GM18519 (cell line): ENCODE measurements around the gene TMEM187.

ENCODE experiments used
- ATAC-seq: cut with Tn5 transposase; IDR thresholded peaks from one replicate; pipeline ENCODE4 v1.9.1; 2021; ENCODE audit warnings: mild to moderate bottlenecking, moderate library complexity; ENCODE audit not compliant: unreplicated experiment, low FRiP score

TMEM187 gene

DNA sequence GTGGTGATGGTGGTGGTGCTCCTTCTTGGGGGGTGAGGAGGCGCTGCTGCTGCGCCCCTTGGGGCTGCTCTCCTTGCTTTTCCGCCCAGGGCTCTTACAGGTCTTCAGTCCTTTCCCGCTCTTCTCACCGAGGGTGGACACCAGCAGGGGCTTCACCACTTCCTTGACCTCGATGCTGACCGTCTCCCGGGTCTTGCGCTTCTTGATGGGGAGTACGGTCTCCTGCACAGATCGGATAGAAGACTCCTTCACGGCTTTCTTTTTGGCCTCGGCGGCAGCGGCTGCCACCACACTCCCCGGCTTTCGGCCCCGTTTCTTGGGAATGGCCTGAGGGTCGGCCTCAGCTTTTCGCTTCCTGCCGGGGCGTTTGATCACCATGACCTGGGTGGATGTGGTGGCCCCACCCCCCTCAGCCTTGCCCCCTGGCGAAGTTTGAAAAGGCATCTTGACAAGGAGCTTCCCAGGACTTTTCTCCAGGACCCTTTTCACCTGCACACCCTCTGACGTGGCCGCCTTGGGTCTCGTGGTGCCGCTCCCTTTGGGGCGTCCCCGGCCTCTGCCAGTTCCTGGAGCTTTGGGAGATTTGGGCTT is 58.3 kb downstream of the TMEM187 start:
- no peak for ATAC-seq

- no peak for ATAC-seq
These were observed 59.6 kb downstream of the TMEM187 start for GRCh38 chrX:154032160-154032559.

GRCh38 chrX:154032653-154033052 is 60.1 kb downstream of the TMEM187 start:
- ATAC-seq, result no peak
